Central memory CD8-positive, alpha-beta T cell (primary cell): ENCODE data around the gene NEXN.
"Not testable (repeated sequence)": the region's sequence is repeated elsewhere in the genome, so short reads cannot be mapped to it uniquely, and the experiment has no call there.

Source experiments
- ATAC-seq: fragments of 150-1000 bp; cut with Tn5 transposase; replicated peaks from 2 replicates; pipeline ENCODE4 v1.10.0; 2022; ENCODE audit warnings: mild to moderate bottlenecking, moderate FRiP score, moderate number of reproducible peaks; ENCODE audit not compliant: poor library complexity, severe bottlenecking; ENCODE audit errors: extremely low read depth
- DNase-seq, 2 donors: peaks; one replicate each; pipeline ENCODE4 v3.0.0; 2021; ENCODE audit warnings: low spot score in 2 of 2
- H3K27ac Mint-ChIP-seq: one replicate; pipeline ENCODE4 v1.8.0; 2022; ENCODE audit warnings: low read depth, mild to moderate bottlenecking, moderate library complexity, mixed read lengths
- H3K27me3 Mint-ChIP-seq: one replicate; pipeline ENCODE4 v1.8.0; 2022; ENCODE audit warnings: mixed read lengths
- H3K36me3 Mint-ChIP-seq: one replicate; pipeline ENCODE4 v1.8.0; 2022; ENCODE audit warnings: mild to moderate bottlenecking, moderate library complexity, mixed read lengths; ENCODE audit not compliant: insufficient read depth
- H3K4me1 Mint-ChIP-seq: one replicate; pipeline ENCODE4 v1.8.0; 2022; ENCODE audit warnings: mixed read lengths
- H3K4me3 Mint-ChIP-seq: one replicate; pipeline ENCODE4 v1.8.0; 2022; ENCODE audit warnings: mild to moderate bottlenecking, moderate library complexity, mixed read lengths
- H3K9me3 Mint-ChIP-seq: one replicate; pipeline ENCODE4 v1.8.0; 2022; ENCODE audit warnings: mixed read lengths

The NEXN gene

GRCh38 chr1:77918918-77919317 is 30.5 kb downstream of the NEXN start:
- DNase-seq, H3K36me3 Mint-ChIP-seq, H3K4me3 Mint-ChIP-seq, H3K4me1 Mint-ChIP-seq, H3K9me3 Mint-ChIP-seq, ATAC-seq, H3K27me3 Mint-ChIP-seq, H3K27ac Mint-ChIP-seq: not testable (repeated sequence)

GRCh38 chr1:77925518-77925917 is 37.1 kb downstream of the NEXN start:
- Mint-ChIP-seq H3K4me3 (no peak overlapping the region), H3K36me3 (no peaks in the 10 kb centered on the region), H3K4me1 (peaks cover 14% of the 10 kb centered on the region), H3K9me3 (no peaks in the 10 kb centered on the region), H3K27me3 (no peaks in the 10 kb centered on the region), H3K27ac (no peak overlapping the region)
- DNase-seq: no peak
- no peak for ATAC-seq

GRCh38 chr1:77925956-77926355 is 37.5 kb downstream of the NEXN start:
- Mint-ChIP-seq H3K27ac (peak overlapping the region; percentile 56), H3K4me1 (peaks cover 14% of the 10 kb centered on the region), H3K9me3 (no peaks in the 10 kb centered on the region), H3K36me3 (no peaks in the 10 kb centered on the region), H3K4me3 (peak overlapping the region; percentile 75), H3K27me3 (no peaks in the 10 kb centered on the region)
- ATAC-seq: no peak
- DNase-seq: no peak

- no peaks in the 10 kb centered on the region for H3K9me3 Mint-ChIP-seq
- DNase-seq: no peak
- H3K27me3 Mint-ChIP-seq: no peaks in the 10 kb centered on the region
- peaks cover 14% of the 10 kb centered on the region for H3K4me1 Mint-ChIP-seq
- no peaks in the 10 kb centered on the region for H3K36me3 Mint-ChIP-seq
- H3K27ac Mint-ChIP-seq: peak overlapping the region; percentile 56
- ATAC-seq: no peak
- H3K4me3 Mint-ChIP-seq: peak overlapping the region; percentile 75
Observed at GRCh38 chr1:77926561-77927357, 38.3 kb downstream of the NEXN start.

- no peaks in the 10 kb centered on the region for H3K36me3 Mint-ChIP-seq
- DNase-seq: no peak
- H3K27me3 Mint-ChIP-seq: no peaks in the 10 kb centered on the region
- no peak for ATAC-seq
- H3K9me3 Mint-ChIP-seq: no peaks in the 10 kb centered on the region
- peaks cover 14% of the 10 kb centered on the region for H3K4me1 Mint-ChIP-seq
- H3K27ac Mint-ChIP-seq: no peak overlapping the region
- H3K4me3 Mint-ChIP-seq: peak overlapping the region; percentile 75
Observed at GRCh38 chr1:77927414-77927813, 39.0 kb downstream of the NEXN start.

- Mint-ChIP-seq H3K27ac (no peak overlapping the region), H3K4me3 (no peak overlapping the region), H3K27me3 (no peaks in the 10 kb centered on the region), H3K36me3 (no peaks in the 10 kb centered on the region), H3K9me3 (no peaks in the 10 kb centered on the region), H3K4me1 (peaks cover 14% of the 10 kb centered on the region)
- no peak for ATAC-seq
- DNase-seq: no peak
Observed at GRCh38 chr1:77929806-77930205, 41.4 kb downstream of the NEXN start.

- DNase-seq: no peak
- H3K36me3 Mint-ChIP-seq: peaks cover 18% of the 10 kb centered on the region
- ATAC-seq: no peak
- no peaks in the 10 kb centered on the region for H3K9me3 Mint-ChIP-seq
- H3K27me3 Mint-ChIP-seq: no peaks in the 10 kb centered on the region
- H3K4me3 Mint-ChIP-seq: no peak overlapping the region
- peaks cover 13% of the 10 kb centered on the region for H3K4me1 Mint-ChIP-seq
- H3K27ac Mint-ChIP-seq: peak overlapping the region; percentile 17
Observed at GRCh38 chr1:77938651-77939050, 50.2 kb downstream of the NEXN start.

GRCh38 chr1:77940921-77941570 is 52.6 kb downstream of the NEXN start:
- H3K4me1 Mint-ChIP-seq: peaks cover 13% of the 10 kb centered on the region
- peaks cover 34% of the 10 kb centered on the region for H3K36me3 Mint-ChIP-seq
- no peaks in the 10 kb centered on the region for H3K9me3 Mint-ChIP-seq
- ATAC-seq: no peak
- H3K27me3 Mint-ChIP-seq: no peaks in the 10 kb centered on the region
- H3K4me3 Mint-ChIP-seq: no peak overlapping the region
- DNase-seq: no peak
- H3K27ac Mint-ChIP-seq: no peak overlapping the region

- H3K27me3 Mint-ChIP-seq: no peaks in the 10 kb centered on the region
- peaks cover 13% of the 10 kb centered on the region for H3K4me1 Mint-ChIP-seq
- H3K27ac Mint-ChIP-seq: peak overlapping the region; percentile 74
- H3K36me3 Mint-ChIP-seq: peaks cover 39% of the 10 kb centered on the region
- DNase-seq (no peak), ATAC-seq (no peak)
- no peaks in the 10 kb centered on the region for H3K9me3 Mint-ChIP-seq
- H3K4me3 Mint-ChIP-seq: no peak overlapping the region
Observed at GRCh38 chr1:77942400-77943140, 54.1 kb downstream of the NEXN start.

- no peak for DNase-seq
- Mint-ChIP-seq H3K9me3 (no peaks in the 10 kb centered on the region), H3K27me3 (no peaks in the 10 kb centered on the region), H3K36me3 (peaks cover 62% of the 10 kb centered on the region), H3K4me3 (no peak overlapping the region), H3K27ac (no peak overlapping the region), H3K4me1 (peaks cover 25% of the 10 kb centered on the region)
- no peak for ATAC-seq
Observed at GRCh38 chr1:77945345-77945744, 56.9 kb downstream of the NEXN start.

GRCh38 chr1:77948841-77949424 is 60.5 kb downstream of the NEXN start:
- Mint-ChIP-seq H3K27ac (peak overlapping the region; percentile 54), H3K4me1 (peaks cover 22% of the 10 kb centered on the region), H3K27me3 (no peaks in the 10 kb centered on the region), H3K9me3 (no peaks in the 10 kb centered on the region), H3K4me3 (no peak overlapping the region), H3K36me3 (peaks cover 71% of the 10 kb centered on the region)
- no peak for ATAC-seq
- no peak for DNase-seq

GRCh38 chr1:77950873-77951272 is 62.4 kb downstream of the NEXN start:
- peak overlapping the region; percentile 52 for H3K27ac Mint-ChIP-seq
- peaks cover 67% of the 10 kb centered on the region for H3K36me3 Mint-ChIP-seq
- H3K9me3 Mint-ChIP-seq: no peaks in the 10 kb centered on the region
- DNase-seq (no peak), ATAC-seq (no peak)
- no peak overlapping the region for H3K4me3 Mint-ChIP-seq
- H3K27me3 Mint-ChIP-seq: no peaks in the 10 kb centered on the region
- H3K4me1 Mint-ChIP-seq: peaks cover 22% of the 10 kb centered on the region
